IPS-18c (cell line): ENCODE data around the gene MT1B.

Experiments used
- H3K4me3 ChIP-seq: 2 replicates; pipeline ENCODE4 v1.7.0; 2013; ENCODE audit warnings: low read depth, mild to moderate bottlenecking, low read length, moderate library complexity; ENCODE audit not compliant: insufficient read depth
- H3K9me3 ChIP-seq: one replicate; pipeline ENCODE4 v1.6.1; 2013; ENCODE audit warnings: mild to moderate bottlenecking, low read length, moderate library complexity; ENCODE audit not compliant: control insufficient read depth, insufficient read depth

MT1B gene

DNA sequence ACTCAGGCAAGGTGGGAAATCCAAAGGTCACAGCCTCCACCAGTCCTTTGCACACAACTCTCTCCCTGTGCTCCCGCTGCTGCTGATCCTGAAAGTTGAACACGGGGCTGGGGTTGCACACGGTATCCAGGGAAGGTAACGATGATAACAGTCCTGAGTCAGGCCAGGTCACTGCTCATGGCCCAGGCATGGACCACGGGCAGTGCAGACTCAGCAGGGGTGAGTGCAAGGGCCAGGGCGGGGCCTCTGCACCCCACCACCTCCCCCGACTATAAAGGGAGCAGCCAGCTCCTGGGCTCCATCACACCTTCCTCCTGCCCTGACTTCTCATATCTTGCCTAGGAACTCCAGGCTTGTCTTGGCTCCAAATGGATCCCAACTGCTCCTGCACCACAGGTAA is at the start of gene MT1B:
TSS of gene MT1B (plus strand) at position 301 of the 400 bp plus-strand sequence. CDS start at position 369, 68 bp downstream.
- no peaks in the 10 kb centered on the region for H3K9me3 ChIP-seq

DNA sequence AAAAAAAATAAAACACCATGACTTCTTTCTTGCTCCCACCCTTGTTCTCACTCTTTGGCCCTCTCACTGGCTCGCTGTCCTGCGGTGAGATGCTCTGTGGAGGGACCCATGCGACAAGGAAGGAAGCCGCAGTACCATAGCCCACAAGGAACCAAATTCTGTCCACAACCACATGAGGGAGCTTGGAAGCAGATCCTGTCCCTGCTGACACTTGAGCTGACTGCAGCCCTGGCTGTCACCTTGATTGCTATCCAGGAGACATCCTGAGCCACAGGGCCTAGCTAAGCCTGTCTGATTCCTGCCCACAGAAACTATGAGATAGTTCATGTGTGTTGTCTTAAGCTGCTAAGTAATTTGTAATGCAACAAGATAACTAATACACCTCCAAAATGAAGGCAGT is 48.1 kb upstream of the MT1B start:
- no peak overlapping the region for H3K4me3 ChIP-seq
- H3K9me3 ChIP-seq = no peaks in the 10 kb centered on the region

More for the DNA sequence above, at the start of gene MT1B:
- H3K4me3 ChIP-seq = no peak within 1 kb of the TSS

DNA sequence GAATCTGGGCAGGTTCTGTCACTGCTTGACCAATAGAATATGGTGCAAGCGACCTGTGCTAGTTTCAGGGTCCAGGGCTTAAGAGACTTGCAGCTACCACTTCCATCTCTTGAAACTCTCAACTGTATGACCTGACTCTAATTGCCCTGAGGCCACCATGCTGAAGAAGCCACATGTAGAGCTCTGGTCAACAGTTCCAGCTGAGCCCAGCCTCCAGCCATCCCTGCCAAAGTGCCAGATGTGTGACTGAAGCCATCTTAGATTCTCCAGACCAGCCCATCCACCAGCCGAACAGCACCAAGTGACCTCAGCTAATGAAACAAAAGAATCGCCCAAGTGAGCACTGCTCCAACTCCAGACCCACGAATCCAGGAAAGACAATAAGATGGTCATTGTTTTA is 46.7 kb upstream of the MT1B start:
- Histone ChIP-seq H3K4me3 (no peak overlapping the region), H3K9me3 (no peaks in the 10 kb centered on the region)

DNA sequence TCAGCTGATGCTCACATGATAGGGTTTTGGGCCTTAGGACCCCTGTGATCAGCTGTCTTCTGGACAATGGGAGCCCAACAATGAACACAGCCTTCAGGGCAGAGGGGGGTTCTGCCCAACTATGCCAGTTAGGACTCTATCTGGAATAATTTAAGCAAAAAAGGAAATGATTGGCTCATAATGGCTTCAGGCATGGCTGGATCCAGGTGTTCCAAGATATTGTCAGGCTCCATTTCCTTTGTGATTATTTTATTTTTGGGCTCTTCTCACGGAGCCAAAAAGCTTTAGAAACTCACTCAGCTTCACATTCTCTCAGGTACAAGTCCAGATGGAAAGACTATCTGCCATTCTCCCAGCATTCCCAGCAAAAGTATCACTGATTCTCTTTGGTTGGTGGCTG is 46.2 kb upstream of the MT1B start:
- Histone ChIP-seq H3K9me3 (no peaks in the 10 kb centered on the region), H3K4me3 (no peak overlapping the region)

DNA sequence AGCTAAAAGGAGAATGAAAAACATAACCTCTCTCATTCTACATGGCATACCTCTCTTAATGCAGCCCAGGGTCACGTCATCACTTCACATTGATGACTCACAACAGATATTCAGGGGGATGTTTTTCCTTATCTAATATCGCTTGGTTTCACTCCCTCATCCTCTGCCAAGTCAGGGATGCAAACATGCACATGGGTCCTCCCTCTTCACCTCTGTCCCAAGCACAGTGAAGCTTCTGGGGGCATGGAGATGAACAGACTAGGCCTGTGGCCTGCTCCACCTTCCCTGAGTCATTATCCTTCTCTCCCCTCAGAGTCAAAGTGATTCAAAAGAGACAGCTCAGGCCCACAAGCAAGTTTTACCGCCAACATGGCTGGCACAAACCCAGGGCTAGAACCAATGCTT is 45.6 kb upstream of the MT1B start:
- Histone ChIP-seq H3K9me3 (no peaks in the 10 kb centered on the region), H3K4me3 (no peak overlapping the region)

DNA sequence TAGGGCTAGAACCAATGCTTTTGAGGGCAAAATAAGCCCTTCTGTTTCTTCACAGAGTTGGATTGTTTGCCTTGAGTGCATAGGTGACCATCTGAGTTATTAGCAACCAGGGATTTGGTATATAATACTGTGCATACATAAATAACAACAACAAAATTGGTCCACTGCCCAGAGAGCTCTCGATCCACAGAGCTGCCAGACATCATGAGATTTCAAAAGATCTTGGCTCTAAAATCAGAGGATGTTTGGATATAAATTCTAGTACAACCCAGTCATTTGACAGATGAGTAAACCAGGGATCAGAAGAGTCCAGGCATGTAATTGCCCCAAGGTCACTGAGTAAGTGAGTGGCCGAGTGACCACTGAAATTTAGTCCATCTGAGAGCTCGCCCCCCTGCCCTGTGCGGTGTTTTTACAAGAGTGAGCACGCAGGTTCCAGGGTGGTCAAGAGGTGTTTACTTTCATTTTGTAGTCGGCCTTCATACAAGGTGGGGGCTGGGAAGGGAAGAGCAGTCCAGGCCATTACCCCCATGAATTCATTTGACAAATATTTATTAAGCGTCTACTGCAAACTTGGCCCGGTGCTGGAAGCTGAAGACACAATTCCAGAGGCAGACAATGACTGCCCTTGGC is 45.1 kb upstream of the MT1B start:
- Histone ChIP-seq H3K4me3 (no peak overlapping the region), H3K9me3 (no peaks in the 10 kb centered on the region)

DNA sequence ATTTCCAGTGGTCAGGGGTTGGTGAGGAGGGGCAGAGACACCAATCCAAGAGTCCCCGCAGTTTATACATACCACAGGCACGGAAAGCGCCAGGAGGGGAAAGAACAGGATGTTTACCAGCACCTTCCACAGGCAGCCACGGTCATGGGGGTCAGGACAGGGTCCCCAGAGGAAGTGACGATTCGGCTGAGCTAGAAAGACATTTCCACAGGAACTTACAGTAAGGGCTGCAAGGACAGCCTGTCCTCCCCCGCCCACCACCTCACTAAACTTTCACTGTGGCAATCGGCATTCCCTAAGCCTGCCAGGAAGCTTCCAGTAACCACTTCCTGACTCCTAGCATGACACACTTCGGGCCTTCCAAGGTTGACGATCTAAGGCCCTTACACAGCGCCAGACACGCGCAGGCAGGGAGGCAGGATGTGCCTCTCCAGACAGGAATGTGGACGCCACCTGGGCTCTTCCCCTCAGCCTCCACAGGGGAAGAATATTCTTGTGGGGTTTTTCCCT is 44.5 kb upstream of the MT1B start:
- Histone ChIP-seq H3K4me3 (no peak overlapping the region), H3K9me3 (no peaks in the 10 kb centered on the region)

DNA sequence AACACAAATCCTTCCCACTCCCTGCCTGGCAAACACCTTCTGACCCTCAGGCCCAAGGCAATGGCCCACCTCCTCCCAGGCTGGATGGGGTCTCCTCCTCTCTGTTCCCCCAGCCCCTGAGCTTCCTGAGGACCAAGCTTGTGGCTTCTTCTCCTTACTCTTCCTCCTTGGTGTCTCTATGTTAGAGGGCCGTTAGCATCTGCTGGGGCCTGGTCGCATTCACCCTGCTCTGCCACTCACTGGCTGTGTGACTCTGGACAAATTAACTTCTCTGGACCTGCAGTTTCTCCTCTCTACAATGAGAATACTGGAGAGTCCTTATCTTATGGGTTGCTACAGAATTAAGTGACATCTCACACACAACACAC is 44.0 kb upstream of the MT1B start:
- no peaks in the 10 kb centered on the region for H3K9me3 ChIP-seq
- peak overlapping the region; percentile 56; the same call in 1 of the 2 replicates for H3K4me3 ChIP-seq

DNA sequence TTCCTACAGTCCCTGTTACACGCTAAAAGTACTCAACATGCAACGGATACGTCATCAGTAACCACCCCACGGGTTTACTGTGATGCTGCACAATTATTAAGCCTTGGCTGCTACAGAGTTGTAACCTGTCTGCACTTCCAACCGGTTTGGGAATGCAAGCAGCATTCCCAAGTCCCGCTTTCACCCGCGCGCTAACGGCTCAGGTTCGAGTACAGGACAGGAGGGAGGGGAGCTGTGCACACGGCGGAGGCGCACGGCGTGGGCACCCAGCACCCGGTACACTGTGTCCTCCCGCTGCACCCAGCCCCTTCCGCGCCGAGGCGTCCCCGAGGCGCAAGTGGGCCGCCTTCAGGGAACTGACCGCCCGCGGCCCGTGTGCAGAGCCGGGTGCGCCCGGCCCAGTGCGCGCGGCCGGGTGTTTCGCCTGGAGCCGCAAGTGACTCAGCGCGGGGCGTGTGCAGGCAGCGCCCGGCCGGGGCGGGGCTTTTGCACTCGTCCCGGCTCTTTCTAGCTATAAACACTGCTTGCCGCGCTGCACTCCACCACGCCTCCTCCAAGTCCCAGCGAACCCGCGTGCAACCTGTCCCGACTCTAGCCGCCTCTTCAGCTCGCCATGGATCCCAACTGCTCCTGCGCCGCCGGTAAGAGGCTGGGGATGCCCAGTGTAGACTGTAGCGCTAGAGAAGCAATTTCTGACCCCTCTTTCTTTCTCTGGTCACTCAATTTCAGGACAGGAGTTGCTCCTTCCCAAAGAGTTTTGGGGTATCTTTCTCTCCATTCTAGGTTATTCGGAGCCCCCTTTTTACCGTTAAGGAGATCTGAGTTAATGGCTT is 43.4 kb upstream of the MT1B start, which contains the start of gene MT2A:
TSS of gene MT2A (plus strand) at position 542 of the 833 bp plus-strand sequence. CDS start at position 614, 72 bp downstream.
- H3K9me3 ChIP-seq = no peaks in the 10 kb centered on the region
- peak within 1 kb of the TSS; percentile 56 for H3K4me3 ChIP-seq

DNA sequence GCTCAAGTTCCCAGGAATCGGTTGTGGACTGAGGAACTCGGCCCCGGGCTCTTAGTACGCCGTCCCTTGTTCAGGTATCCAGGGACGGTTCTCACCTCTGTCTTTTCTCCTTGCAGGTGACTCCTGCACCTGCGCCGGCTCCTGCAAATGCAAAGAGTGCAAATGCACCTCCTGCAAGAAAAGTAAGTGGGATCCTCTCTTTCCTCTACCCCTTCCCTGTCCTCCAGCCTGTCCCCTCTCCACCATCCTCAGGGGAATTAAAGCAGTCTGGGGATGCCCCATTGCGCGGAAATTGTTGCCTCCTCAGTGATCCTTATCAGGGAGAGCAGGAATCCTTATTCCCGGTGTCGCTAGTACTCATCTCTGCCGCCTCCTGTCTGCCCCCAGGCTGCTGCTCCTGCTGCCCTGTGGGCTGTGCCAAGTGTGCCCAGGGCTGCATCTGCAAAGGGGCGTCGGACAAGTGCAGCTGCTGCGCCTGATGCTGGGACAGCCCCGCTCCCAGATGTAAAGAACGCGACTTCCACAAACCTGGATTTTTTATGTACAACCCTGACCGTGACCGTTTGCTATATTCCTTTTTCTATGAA is 42.7 kb upstream of the MT1B start:
- Histone ChIP-seq H3K4me3 (peak overlapping the region; percentile 56), H3K9me3 (no peaks in the 10 kb centered on the region)

DNA sequence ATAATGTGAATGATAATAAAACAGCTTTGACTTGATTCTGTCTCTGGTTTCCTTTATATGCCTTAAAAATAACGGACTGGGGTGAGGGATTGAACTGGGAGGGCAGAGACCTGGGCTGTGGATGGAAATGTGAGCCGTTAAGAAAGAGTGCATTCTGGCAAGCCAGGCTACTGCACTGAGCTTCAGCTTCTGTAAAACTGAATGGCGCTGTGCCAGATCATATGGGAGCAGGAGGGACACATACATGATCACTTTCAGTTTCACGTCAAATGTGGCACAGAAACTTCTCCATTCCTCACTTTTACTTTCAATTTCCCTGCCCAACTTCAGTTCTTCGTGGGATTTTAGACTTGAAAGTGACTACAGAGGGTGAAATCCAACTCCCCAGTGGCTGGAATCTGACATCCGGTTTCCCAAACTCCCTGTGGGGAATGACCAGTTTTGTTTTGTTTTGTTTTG is 42.2 kb upstream of the MT1B start:
- Histone ChIP-seq H3K4me3 (peak overlapping the region; percentile 56), H3K9me3 (no peaks in the 10 kb centered on the region)

DNA sequence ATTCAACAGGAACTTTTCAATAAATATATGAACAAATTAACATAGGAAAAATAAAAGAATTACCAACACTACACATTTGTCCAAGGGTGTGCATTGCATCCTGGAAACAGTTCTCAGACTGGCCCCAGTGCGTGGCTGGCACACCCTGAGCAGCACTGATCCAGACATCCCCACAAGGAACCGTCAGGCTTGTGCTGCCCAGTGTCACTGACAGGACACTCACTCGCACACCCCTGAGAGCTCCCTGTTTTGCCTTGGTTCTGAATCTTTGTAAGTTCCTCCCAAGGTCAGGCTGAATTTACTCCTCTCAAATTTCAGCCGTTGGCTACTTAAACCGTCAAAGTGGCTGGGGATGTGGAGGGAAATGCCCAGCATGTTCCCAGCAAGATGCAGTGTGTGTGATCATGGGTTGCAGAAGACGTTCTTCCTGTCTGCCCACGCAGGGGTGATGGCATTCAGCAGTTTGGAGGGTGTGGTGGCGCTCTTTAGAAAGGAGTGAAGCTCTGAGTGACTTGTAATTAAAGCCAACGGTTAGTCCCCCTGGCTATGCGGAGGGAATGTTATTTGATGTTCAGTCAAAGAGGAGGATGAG is 41.6 kb upstream of the MT1B start:
- no peaks in the 10 kb centered on the region for H3K9me3 ChIP-seq
- H3K4me3 ChIP-seq = no peak overlapping the region

DNA sequence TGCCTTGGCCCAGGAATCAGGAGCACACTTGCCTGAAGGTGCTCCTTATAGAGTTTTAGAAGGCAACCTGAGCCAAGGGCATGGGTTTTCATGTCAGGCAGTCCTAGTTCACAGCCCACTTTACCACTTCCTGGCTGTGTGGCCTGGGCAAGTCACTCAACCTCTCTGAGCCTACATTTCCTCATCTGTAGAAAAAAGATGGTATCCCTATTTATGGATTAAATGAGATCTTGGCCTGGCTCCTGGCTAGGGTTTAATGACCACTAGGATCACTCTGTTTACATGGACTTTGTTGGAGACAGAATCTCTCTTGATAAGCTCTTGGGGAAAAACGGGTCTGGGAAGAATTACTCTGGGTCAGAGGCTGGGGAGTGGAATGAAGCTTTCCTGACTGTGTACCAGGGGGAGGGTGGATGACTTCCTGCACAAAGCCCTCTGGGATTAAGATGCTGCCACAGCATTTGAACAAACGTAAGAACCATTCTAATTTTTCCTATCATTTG is 41.0 kb upstream of the MT1B start:
- H3K4me3 ChIP-seq = no peak overlapping the region
- no peaks in the 10 kb centered on the region for H3K9me3 ChIP-seq

DNA sequence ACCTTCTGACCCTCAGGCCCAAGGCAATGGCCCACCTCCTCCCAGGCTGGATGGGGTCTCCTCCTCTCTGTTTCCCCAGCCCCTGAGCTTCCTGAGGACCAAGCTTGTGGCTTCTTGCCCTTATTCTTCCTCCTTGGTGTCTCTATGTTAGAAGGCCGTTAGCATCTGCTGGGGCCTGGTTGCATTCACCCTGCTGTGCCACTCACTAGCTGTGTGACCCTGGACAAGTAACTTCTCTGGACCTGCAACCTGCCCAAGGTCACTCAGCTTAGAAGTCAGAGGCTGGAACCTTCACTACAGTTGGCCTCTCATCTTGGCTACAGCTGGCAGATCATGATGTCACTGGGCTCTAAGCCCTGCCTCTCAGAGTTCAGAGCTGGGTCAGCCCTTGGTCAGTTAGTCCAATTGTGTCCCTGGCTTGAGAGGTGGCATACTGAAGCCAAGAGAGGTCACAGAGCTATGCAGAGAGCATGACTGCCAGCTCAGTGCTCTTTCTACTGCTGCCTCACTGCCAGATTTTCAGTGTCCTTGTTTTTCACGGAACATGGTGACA is 40.3 kb upstream of the MT1B start:
- H3K9me3 ChIP-seq = no peaks in the 10 kb centered on the region
- no peak overlapping the region for H3K4me3 ChIP-seq

DNA sequence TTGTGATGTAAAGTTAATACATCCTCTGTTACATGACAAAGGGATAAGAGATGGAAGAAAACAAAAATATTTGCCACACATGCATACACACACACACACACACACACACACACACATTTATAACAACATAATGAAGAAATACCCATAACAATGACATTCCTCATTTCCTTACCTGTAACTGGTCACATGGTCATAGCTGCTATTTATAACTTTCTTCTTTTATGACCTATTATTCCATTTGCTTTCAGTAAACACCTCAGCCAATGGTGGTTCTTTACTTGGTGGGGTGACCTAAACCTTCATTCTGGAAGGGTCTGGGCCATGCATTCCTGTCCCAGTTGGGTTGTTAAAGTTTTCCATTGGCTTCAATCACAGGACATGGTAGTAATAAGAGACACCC is 38.0 kb upstream of the MT1B start:
- Histone ChIP-seq H3K4me3 (no peak overlapping the region), H3K9me3 (no peaks in the 10 kb centered on the region)

DNA sequence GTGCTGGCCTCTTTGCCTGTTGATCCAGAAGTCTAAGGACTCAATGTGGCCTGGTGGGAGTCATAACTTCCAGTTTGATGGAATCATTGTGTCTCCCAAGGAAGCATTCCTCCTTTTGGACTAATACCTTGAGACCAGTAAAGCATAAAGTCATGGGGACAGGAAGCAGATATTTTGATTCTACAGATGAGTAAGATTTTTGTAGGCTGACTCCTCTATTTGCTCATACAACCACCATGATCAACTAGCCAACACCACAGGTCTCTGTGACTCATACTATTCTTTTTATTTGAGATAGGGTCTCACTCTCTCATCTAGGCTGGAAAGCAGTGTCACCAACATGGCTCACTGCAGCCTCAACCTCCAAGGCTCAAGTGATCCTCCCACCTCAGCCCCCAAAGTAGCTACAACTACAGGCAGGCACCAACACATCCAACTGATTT is 37.1 kb upstream of the MT1B start:
- H3K9me3 ChIP-seq = no peaks in the 10 kb centered on the region
- H3K4me3 ChIP-seq = no peak overlapping the region

DNA sequence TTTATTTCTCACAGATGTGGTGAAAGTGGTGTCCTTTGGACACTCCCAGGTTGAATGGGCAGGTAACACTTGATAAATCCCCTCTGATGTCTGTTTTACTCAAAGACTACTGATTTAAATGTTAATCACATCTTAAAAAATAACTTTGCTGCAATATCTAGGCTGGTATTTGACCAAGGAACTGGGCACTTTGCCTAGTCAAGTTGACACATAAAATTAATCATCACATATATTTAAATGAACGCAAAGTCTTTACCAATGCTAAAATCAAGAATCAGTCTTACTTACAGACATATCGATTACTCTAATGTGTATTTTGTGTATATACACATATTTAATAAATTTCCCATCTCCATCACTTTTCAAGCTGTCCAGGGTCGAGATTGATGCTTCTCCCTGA is 36.3 kb upstream of the MT1B start:
- Histone ChIP-seq H3K9me3 (no peaks in the 10 kb centered on the region), H3K4me3 (no peak overlapping the region)
